GM19328 (cell line): ENCODE measurements around the gene ARSH.
"Not testable (repeated sequence)": the region's sequence is repeated elsewhere in the genome, so short reads cannot be mapped to it uniquely, and the experiment has no call there.

Experiments used
- ATAC-seq: cut with Tn5 transposase; IDR thresholded peaks from one replicate; pipeline ENCODE4 v1.9.1; 2021; ENCODE audit warnings: mild to moderate bottlenecking, moderate library complexity; ENCODE audit not compliant: unreplicated experiment

ARSH gene

DNA sequence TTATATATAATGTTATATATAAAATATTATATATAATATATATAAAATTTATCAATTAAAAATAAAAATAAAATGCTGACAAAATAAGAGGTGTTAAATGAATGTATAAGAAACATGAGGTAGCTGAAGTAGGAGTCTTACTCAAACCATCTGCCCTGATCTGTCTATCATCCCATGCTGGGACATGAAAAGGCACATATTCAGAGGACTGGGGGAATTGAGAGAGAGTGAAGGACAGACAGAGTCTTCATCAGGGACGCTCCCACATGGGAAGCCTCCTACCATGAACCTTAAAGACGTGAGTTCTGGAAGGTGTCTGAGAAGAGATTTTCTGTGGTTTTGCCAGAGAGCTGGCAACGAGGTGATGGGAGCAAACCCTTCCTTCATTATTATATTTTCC, 30.9 kb downstream of the ARSH start:
- no peak for ATAC-seq

DNA sequence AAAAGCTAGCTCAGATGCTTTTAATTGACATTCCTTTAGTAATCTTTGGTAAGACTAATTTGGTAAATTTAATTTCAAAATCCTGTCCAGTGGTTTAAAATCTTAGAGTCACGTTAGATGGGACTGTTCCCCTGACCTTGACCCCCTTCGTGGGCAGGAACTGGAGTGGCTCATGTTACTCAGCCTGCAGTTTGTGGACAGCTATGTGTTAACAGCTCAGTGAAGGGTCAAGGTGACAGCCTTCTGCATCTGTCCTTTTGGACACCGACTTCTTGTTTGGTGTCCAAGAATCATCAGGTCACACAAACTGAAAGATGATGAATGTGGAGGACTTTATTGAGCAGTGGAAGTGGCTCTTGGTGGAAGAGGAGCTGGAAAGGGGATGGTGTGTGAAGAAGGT, 37.9 kb downstream of the ARSH start:
- ATAC-seq = no peak

DNA sequence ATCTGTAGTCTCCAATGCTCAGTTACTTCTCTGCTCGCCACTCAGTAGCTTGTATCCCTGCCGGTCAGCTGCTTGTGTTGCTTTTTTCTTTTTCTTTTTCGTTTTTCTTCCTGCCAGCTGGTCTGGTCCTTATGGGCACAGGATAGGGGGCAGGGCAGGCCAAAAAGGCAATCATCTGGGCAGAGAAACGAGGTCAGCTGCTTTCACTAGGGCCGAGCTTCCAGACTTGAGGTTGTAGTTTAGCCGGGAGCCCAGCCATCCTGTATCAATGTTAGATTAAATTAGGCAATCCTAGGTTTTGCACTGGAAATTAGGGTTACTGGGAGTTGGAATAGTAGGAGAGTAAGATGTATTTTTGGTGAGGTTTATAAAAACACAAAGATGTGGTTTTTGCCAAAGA, 38.3 kb downstream of the ARSH start:
- ATAC-seq = no peak

DNA sequence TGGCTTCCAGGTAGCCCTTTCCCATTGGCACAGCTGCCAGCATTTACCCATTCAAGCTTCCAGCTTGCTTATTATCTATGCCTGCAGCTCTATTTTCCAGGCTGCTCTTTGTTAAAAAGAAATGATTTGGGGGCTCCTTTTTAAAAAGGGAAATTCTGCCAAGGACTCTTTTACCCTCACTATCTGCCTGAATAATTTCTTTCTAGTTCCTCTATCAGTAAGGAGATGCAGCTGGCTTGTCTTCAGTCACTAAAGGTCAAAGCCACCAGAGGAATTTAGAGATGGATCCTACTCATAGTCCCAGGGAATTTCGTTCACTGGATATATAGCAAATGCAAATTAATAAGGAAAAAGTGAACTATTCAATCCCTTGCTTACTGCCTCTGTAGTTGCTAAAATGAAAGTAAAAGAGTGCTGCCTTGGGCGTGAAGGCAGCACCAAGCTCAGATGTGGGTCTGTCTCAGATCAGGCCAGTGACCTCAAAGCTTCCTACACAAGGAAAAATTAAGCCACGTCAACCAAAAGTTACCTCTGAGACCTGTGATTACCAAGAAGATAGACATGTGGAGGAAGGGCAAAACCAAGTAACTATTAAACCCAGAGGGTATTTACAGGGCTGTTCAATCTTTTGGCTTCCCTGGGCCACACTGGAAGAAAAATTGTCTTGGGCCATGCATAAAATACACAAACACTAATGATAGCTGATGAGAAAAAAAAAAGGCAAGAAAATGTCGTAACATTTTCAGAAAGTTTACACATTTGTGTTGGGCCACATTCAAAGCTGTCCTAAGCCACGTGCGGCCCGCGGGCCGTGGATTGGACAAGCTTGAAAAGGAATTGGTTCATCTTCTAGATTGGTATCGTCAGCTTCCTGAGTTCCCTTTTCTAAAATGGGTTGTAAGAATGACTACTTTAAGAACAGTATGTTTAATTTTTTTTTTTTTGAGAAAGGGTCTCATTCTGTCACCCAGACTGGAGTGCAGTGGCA, 40.2 kb downstream of the ARSH start:
- ATAC-seq = no peak

DNA sequence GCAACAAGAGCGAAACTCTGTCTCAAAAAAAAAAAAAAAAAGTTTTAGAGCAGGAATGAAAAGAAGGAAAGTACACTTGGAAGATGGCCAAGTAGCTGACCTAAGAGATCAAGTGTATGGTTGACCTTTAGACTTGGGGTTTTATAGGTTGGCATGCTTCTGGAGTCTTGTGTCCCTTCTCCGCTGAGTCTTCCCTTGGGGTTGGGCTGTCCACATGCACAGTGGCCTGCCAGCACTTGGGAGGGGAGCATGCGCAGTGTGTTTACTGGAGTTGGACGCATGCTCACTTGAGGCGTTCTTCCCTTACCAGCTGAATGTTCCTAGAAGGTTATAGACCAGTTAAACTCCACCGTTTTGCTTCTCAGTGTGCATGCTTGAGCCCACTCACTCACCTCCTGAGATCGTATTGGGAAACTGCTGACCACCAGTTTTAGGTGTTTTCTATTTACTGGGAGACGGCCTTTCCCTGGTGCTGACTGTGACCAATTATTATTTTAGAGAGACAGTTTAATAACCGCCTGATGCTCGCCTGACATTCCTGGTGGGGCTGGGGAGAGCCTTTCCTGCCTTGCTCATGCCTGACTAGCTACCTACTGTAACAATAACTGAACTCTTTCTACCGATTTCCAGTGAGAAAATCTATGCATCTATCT, 44.3 kb downstream of the ARSH start:
- not testable (repeated sequence) for ATAC-seq

- ATAC-seq = no peak
Measured at GRCh38 chrX:3052860-3053259, 46.5 kb downstream of the ARSH start.

DNA sequence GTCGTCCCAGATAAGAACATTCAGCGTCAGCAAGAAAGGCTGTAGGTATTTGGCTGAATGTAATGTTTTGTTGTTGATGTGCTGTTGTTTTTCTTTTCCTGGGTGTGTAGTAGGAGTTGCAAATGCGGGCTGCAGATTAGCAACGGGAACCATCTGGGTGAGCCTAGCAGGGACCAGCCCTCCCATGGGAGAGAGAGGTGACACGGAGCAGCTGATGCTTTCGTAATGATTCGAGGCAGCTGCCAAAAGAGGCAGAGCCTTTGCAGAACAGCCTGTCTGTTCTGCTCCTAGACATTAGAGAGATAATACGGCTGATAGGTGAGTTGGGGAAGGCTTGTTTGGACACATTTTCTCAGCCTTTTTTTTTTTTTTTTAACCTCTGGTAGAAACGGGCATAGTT, 60.2 kb downstream of the ARSH start:
- no peak for ATAC-seq

DNA sequence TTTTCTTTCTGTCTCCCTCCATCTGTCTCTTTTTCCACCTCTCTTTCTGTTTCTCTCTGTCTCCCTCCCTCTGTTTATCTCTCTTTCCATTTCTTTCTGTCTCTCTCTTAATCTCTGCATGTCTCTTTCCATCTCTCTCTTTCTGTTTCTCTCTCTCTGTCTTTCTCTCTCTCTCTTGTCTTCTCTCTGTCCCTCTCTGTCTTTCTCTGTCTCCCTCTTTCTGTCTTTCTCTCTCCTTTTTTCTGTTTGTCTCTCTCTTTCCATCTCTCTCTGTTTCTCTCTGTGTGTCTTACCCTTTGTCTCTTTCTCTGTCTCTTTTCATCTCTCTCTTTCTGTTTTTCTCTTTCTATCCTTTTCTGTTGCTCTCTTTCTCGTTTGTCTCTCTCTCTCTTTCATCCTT, 69.6 kb downstream of the ARSH start:
- no peak for ATAC-seq

DNA sequence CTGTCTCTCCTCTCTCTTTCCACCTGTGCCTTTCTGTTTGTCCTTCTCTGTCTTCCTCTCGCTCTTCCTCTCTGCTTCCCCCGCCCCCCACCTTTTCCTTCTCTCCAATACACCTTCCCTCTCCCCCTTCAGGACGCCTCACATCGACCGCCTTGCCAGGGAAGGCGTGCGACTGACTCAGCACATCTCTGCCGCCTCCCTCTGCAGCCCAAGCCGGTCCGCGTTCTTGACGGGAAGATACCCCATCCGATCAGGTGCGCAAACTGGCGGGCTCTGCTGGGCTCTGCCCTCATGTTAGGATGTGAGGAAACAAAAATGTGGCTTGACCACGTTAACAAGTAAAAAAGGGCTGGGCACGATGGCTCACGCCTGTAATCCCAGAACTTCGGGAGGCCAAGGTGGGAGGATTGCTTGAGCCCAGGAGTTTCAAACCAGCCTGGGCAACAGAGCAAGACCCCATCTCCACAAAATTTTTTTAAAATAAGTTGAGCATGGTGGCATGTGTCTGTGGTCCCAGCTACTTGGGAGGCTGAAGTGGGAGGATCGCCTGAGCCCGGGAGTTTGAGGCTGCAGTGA, 70.2 kb downstream of the ARSH start:
- no peak for ATAC-seq
